ENCODE measurements around the gene CDH3.
"Not testable (repeated sequence)": the region's sequence is repeated elsewhere in the genome, so short reads cannot be mapped to it uniquely, and the experiment has no call there.

CDH3 gene

GRCh38 chr16:68710211-68710610 lies 65.1 kb downstream of the CDH3 start:
- DNase-seq: no peak

- no peak for DNase-seq
Measured at GRCh38 chr16:68711421-68712139, 66.5 kb downstream of the CDH3 start.

GRCh38 chr16:68713361-68713760 lies 68.3 kb downstream of the CDH3 start:
- DNase-seq: no peak

- DNase-seq: no peak
Measured at GRCh38 chr16:68715471-68715870, 70.4 kb downstream of the CDH3 start.

GRCh38 chr16:68716516-68716915 lies 71.4 kb downstream of the CDH3 start:
- not testable (repeated sequence) for DNase-seq

- DNase-seq: no peak
Measured at GRCh38 chr16:68717684-68718083, 72.6 kb downstream of the CDH3 start.

- no peak for DNase-seq
Measured at GRCh38 chr16:68718590-68718989, 73.5 kb downstream of the CDH3 start.

GRCh38 chr16:68719993-68720489 lies 74.9 kb downstream of the CDH3 start:
- DNase-seq: no peak

GRCh38 chr16:68722119-68723024 lies 77.3 kb downstream of the CDH3 start:
- no peak for DNase-seq

GRCh38 chr16:68724797-68725196 lies 79.7 kb downstream of the CDH3 start:
- no peak for DNase-seq

GRCh38 chr16:68728523-68728922 lies 83.4 kb downstream of the CDH3 start:
- DNase-seq: no peak

GRCh38 chr16:68731637-68732036 lies 86.5 kb downstream of the CDH3 start:
- no peak for DNase-seq

GRCh38 chr16:68732042-68732680 lies 87.1 kb downstream of the CDH3 start:
- no peak for DNase-seq

- no peak for DNase-seq
Measured at GRCh38 chr16:68732741-68733399, 87.8 kb downstream of the CDH3 start.

- no peak for DNase-seq
Measured at GRCh38 chr16:68733570-68733969, 88.5 kb downstream of the CDH3 start.

- DNase-seq: no peak
Measured at GRCh38 chr16:68734782-68735181, 89.7 kb downstream of the CDH3 start.

- DNase-seq: no peak
Measured at GRCh38 chr16:68736561-68736960, 91.5 kb downstream of the CDH3 start.

GRCh38 chr16:68737046-68737729 lies 92.1 kb downstream of the CDH3 start, which contains the start of gene CDH1:
Gene CDH1 (plus strand): TSS chr16:68737292. CDS start chr16:68737416, 124 bp downstream.
- DNase-seq: no peak

- no peak for DNase-seq
Measured at GRCh38 chr16:68737730-68738629, 92.9 kb downstream of the CDH3 start.

- DNase-seq: no peak
Measured at GRCh38 chr16:68739964-68740627, 95.0 kb downstream of the CDH3 start.
